SW 1271 (cell line): Measurements from ENCODE around the gene SLC16A12.
A peak's percentile ranks its signal among the peaks of the same experiment; 100 is the strongest.

Experiments used
- DNase-seq, 2 experiments: peaks; one replicate each; lab custom pipeline; 2025; lab: John Stamatoyannopoulos, UW

The SLC16A12 gene, protein sequence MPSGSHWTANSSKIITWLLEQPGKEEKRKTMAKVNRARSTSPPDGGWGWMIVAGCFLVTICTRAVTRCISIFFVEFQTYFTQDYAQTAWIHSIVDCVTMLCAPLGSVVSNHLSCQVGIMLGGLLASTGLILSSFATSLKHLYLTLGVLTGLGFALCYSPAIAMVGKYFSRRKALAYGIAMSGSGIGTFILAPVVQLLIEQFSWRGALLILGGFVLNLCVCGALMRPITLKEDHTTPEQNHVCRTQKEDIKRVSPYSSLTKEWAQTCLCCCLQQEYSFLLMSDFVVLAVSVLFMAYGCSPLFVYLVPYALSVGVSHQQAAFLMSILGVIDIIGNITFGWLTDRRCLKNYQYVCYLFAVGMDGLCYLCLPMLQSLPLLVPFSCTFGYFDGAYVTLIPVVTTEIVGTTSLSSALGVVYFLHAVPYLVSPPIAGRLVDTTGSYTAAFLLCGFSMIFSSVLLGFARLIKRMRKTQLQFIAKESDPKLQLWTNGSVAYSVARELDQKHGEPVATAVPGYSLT

DNA sequence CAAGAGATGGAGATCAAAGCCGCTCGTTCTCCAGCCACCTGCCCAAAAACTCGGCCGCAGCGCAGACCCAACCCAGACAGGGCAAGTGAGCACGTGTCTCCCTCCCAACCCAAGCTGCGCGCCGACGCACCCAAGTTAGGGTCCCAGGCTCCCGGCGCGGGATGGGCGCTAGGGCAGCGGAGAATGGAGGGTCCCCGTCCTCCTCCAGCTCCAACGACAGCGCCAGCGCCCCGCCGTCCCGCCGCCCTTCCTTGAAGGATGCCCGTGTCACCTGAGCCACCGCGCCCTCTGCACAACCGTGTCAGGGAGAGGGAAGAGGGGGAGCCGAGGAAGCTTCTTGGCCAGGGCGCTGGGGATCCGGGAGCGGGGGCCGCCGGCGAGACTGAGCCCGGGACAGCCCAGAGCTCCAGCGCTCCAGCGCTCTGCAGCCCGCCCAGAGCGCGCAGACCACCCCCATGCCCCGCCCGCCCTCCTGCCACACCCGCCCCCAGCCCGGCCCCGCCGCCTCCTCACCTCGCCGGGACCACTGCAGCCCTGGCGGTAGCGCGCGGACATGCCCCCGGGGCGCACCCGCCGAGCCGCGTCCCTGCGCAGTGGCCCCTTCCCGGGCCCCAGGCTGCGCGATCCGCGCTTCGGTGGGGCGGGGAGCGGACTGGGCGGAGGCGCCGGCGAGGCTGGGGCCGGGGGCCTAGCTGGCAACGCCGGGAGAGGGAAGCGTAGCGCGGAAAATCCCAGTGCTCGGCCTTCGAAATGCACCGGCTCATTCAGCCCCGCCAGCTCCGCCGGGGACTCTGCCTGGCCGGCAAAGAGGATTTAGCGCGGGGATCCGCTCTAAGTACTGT is at the start of gene SLC16A12:
Gene SLC16A12 (minus strand): TSS at position 424 of the 842 bp plus-strand sequence. CDS start 73,016 bp downstream, outside the sequence.
- DNase-seq, result no peak

DNA sequence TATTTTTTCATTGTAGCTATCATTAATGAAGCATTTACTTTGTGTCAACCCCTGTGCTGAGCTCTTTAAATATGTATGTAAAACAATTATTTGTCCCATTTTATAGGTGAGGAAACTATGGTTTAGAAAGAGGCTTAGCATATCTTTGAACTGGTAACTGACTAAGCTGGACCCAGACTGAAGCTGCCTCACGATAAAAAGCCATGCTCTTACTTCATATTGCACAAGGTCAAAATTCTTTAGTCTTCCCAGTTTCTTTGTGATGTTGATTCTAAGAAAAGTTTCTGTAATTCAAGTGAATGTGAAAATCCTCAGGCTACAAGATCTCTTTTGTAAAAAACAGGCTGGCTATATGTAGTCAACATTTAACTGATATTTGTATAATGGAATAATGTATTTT is 46.6 kb upstream of the SLC16A12 start:
- DNase-seq, result no peak

DNA sequence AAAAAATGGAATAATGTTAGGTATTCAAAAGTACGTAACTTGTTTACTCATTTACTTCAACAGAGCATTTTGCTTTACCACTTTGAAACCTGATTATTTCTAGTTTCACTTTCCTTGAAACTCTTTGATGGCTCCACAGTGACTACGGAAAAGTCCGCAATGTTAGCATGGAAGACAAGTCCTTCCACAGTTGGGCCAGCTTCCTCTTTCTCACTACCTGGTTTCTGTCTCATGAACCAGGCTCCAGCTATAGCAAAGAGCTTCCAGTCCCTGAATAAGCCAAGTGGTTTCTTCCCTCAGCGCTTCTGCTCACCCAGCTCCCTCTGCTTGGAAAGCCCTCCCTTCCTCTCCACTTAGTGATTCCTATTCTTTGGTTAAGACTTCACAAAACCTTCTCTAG is 44.8 kb upstream of the SLC16A12 start:
- no peak for DNase-seq

DNA sequence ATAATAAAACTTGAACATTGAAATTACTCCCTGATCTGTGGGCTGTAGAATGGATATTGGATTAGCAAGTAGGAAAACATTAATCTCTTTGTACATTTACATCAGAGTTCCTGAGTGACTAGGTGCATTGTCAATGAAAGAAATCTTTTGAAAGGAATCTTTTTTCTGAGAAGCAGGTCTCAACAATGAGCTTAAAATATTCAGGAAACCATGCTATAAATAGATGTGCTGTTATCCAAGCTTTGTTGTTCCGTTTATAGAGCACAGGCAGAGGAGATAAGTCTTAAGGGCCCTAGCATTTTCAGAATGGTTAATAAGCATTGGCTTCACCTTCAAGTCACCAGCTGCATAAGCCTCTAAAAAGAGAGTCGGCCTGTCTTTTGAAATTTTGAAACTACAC is 41.3 kb upstream of the SLC16A12 start:
- DNase-seq, result no peak

DNA sequence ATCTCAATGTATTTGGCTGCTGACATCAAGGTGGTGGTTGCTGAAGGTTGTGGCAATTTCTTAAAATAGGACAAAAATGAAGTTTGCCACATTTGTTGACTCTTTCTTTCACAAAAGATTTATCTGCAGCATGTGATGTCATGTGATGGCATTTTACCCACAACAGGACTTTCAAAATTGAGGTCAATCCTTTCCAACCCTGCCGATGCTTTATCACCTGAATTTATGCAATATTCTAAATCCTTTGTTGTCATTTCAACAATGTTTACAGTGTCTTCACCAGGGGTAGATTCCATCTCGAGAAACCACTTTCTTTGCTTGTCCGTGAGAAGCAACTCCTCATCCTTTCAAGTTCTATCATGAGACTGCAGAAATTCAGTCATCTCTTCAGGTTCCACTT is 40.6 kb upstream of the SLC16A12 start:
- no peak for DNase-seq

DNA sequence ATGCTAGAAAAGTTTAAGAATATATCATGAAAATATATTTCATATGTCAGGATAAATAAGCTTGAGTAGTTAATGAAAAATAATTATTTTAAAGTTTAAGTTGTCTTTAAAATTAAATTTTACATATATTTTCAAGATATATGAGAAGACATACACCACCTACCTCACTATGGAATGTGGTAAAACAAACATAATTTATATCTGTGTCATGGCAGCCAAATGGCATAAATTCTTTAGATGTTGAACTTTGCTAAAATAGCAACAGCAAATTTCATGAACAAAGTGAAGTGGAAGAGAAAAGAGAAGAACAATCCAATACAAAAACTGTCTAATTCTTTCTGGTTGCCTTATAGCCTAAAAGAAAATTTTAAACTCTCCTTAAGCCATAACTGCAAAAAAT is 39.6 kb upstream of the SLC16A12 start:
- DNase-seq, result no peak

DNA sequence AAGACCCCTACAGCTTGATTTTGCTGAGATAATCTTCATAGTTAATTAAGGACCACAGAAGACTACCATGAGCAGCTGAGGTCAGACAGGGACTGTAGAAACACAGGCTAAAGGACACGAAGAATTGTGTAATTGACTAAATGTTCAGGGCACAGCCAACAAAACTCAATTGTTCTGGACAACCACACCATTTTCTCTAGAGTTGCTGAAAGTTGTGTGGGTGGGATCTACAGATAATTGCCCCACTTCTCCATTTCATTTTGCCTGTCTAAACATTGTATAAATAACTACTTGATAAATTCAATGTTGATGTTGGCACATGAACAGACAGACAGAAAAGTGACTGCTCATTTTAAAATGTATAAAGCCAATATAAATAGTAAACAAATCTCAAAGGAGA is 39.0 kb upstream of the SLC16A12 start:
- no peak for DNase-seq

DNA sequence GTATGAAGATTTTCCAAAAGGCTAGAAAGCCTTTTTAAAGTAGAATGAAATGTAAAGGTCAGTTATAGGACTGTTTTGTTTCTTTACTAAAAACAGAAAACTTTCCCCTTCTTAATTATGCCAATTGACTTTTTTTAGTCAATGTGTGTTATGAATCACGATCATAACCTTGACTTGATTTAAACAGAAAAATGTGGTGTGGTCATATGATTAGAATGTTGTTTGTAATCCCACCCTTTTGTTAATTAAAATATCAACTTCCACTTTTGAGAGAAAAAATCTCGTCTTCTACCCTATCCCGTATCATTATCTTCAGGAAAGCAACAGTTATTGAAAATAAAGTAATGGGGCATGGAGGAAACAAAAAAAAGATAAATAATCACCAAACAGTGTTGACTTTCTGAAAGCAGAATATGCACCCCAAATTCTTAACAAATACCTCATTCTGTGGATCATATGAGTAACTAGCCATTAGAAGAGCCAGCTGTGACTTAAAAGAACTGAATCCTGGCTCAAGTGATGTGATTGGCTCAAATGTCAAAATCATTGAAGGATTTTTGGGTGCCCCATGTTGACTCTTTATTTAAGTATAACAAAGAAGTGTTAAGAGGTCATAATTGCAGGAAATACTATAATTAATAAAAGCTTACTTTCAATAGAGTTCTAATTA is 32.3 kb upstream of the SLC16A12 start:
- no peak for DNase-seq

DNA sequence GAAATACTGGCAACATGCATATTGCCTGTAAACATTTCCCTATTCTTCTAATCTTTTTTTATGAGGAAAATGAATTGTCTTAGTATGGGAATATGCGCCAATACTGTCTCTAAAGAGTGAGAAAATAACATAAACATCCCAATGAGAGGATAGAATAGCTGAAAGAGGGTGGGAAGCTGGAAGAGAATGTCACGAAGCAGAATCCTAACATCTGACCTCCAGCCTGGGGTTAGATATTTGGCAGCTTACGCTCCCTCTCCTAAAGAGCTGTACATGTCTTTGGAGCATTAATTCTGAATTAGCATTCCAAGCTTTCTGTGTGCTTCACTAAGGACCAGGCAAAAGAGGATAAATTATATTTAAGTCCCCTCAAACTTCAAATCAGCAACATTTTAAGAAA is 31.6 kb upstream of the SLC16A12 start:
- no peak for DNase-seq

DNA sequence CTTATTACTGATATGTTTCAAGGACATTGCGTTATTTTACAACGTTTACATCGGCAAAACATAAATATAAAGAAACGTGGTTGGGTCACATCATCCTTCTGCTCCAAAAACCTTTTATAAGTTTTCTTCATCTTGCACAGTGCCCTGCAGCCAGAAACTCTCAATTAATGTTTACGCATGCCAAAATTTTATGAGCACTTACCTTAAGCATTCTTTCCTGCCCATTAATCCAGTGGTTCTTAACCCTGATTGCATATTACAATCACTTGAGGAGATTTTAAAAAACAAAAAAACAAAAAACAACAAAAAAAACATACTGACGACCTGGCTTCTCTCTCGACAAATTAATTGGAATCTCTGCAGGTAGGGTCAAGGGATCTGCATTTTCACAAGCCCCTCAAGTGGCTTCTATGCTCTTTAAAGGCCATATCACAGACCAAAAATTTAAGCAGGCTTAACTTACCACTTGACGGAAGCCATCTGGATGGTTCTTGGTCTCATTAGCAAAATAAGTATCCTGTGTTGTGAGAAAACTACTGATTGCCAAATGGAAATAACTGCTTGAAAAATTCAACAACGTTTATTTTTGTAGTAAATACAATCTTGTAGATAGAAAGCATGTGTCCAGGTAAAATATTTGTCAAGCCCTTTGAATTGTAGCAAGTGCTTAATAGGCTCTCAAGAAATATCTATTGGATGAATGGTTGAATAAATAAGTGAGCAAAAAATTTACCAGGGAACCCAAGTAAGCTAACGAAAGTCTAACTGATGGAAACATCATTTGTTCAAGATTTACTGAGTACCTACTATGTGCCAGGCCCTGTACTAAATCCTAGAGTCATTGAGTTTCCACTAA is 30.9 kb upstream of the SLC16A12 start:
- DNase-seq, result no peak

DNA sequence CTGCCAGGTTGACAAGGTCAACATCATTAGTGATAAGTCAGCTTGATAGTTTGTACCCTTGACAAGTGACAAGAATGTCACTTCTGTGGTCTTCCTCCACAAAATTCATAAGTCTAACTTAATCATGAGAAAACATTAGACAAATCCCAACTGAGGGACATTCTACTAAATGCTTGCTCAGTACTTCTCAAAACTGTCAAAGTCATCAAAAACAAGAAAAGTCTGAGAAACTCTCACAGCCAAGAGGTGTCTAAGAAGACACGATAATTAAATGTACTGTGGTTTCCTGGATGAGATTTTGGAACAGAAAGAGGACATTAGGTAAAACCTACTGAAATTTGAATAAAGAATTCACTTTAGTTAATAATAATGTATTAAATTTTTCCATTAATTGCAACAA is 29.8 kb upstream of the SLC16A12 start:
- no peak for DNase-seq

DNA sequence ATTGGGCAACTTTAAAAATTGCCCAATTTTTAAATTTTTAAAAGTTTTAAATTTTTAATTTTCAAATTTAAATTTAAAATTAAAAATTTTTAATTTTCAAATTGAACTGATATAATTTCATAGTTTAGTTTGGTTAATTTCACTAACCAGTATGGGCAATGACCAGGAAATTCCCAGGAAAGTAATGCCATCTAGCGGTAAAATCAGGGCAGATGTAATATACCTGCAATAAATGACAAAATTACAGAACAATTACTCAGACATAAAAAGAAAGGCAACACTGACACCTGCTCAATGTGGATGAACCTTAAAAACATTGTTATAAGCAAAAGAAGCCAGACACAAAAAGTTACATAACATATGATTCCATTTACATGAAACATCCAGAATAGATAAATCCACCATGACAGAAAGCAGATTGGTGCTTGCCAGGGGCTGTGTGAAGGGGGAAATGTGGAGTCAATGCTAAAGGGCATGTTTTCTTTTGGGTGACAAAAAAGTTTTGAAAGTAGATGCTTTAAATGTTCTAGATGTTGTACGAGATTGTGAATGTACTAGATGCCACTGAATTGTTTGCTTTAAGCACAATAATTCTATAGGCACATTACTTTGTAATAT is 28.6 kb upstream of the SLC16A12 start:
- DNase-seq, result peak in 1 of 2 experiments; percentile 58

DNA sequence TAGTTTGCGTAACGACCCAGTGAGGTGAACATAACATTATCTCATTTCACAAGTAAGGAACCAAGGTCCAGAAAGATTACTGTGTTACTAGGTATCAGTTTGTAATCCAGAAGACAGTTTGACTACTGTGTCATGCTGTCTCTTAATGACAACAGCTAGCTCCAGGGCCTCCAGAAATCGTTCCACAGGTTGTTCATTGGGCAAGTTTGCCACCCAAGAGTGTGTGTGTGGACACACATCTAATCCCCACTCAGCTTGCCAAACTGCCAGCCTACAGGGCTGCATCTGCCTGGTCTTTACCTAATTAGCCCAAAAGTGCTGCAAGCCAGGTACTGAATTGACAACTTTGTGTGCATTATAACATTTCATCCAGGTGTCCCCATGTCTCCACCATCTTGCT is 27.9 kb upstream of the SLC16A12 start:
- no peak for DNase-seq

DNA sequence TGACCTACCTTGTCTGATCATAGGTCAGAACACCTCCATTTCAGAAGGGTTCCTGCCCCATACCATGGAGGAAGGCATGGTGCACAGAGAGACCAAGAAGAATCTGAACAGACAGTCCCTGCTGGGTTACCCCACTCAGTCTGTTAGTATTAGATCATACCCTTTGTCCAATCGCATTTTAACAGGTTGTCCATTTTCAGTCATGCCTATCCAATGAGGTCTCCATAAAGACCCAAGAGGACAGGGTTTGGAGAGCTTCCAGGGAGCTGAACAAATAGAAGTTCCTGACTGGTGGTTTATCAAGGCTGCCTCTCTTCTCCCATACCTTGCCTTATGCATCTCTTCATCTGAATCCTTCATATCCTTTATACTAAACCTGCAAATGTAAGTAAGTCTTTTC is 21.2 kb upstream of the SLC16A12 start:
- no peak for DNase-seq

DNA sequence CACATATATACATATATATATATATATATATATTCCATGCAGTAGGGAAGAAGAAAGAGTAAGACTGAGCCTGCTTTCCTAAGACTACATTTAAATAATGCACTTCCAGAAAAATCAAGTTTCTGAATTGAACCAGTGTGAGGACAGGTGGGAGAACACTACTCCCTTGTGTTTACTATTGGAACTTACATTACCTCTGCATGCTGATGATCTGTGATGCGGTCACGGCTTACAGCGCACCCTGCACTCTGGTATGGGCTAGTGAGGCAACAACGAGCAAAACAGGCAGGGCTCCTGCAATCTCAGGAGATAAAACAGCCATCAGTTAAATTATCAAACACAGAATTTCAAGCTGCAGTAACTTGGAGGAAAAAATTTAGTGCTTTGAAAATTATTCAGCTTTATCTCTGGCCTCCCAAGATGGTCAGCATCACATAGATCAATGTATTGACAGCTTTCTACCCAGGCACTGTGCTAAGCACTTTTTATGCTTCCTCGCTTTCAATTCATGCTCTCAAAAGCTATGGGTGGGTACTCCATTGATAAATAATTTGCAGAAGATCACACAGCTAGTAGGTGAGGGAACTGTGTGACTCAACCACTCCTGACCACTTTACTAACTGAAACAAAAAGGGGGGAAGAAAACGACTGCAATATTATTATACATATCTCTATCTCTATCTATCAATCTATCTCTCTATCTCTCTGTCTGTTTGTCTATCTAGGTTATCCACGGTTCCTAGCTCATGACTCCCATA is 20.5 kb upstream of the SLC16A12 start:
- peak in 1 of 2 experiments; percentile 7 for DNase-seq

DNA sequence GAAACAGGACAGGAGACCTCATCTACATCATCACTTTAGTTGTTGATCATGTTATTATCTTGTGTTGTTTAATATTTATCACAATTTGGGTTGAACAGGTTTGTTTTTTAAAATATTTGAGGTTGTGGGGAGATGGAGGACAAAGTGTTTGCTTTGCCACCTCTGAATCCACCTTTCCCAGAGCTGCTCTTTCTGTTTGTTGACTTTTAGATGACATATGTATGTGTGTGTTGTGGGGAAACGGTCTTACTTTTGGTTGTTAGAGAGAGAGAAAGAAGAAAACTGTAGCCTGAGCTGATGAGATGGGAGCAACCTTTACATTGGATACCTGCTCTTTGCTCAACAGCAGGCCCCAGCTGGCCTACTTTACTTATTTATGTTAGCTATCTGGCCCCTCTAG is 19.0 kb upstream of the SLC16A12 start:
- DNase-seq, result no peak

DNA sequence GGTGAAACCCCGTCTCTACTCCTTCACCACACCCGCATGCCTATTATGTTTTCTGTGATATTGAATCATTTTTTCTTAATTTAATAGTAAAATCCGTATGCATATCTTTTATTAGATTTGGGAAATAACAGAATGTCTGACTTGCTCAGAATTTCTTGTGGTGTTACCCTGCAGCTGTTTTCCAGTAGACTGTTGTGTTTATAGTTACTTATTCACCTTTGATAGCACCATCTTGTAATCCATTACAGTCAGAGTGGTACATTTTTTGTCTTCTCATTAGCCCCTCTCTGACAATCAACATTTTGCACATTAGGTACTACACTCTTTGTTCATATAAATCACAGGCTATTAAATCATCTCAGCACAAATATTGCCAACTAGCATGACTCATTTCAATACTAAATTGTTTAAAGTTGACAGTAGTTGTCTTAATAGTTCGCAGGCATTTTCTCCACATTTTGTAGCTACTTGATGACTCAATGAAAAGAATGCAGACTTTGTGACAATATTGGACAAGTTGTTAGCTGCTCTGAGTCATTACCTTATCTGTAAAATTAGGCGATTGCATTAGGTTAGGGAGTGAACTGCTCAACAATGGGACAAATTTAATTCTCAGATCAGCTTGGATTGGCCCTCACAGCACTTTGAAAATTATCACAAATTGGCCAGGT is 17.8 kb upstream of the SLC16A12 start:
- DNase-seq, result peak; percentile 43 to 81

DNA sequence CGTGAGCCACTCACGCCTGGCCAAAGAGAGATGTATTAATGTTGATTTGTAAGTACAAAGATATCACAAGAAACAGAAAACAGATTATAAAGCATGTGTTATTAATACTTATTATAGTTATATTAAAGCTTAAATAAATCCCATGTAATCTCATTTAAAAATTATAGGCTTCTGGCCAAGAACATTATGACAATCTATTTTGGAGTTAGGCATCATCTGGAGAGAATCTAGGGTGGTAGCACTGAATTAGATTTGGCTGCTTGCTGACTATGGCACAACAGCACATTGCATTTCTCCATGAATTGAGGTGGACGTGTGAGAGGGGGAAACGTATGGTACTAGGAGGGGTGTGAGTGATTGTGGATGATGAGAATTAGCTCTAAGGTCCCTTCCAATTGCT is 16.8 kb upstream of the SLC16A12 start:
- no peak for DNase-seq

DNA sequence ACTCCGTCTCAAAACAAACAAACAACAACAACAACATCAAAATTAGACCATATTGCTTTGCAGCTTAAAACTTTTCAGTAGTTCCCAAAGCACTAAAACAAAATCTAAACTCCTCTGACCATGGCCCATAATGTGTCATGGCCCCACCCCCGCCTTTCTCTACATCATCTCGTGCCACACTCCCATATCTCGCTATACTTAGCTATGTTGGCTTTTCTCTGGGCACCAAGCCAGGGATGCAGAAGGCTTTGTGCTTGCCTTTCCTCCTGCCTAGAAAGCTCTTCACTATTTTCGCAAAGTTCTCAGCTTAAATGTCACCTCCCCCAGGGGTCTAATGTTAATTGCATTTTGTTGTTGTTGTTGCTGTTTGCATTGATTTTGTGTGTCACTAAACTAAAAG is 15.1 kb upstream of the SLC16A12 start:
- no peak for DNase-seq

DNA sequence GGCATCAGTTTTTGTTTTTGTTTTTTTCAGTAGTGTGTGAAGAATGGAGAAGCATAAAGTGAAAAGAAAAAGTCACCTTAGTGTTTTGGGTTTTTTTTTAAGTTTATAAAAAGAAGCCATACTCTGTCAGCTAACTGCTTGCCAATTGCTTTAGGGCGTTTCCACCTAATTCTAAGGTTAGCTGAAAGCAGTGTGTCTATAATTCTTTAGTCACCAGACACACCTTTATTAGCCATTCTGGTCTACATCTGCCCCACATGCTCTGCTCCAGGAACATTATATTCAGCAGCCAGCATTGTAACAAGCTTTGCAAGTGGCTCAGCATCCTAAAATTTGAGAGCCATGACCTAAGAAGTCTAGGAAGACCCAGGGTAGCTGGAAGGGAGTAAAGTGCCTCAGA is 14.1 kb upstream of the SLC16A12 start:
- DNase-seq, result no peak
